PC-3 (cell line): Measurements from ENCODE around the gene DNHD1. TPM values are rescaled to one million over a fixed set of nuclear protein-coding genes. Genes with fewer than 3 reads are reported as not detected.

Experiments
- ATAC-seq: fragments of 200-7000 bp; cut with Tn5 transposase; 2 replicates; pipeline ENCODE4 v1.9.1; 2020; ENCODE audit warnings: mild to moderate bottlenecking, moderate library complexity
- BruUV-seq: library from RNA; stranded (reverse); fragments of 400-500 nt; replicated peaks from 2 replicates; lab custom pipeline; 2021; lab: Mats Ljungman, UMichigan
- CTCF ChIA-PET: fragments of 300-600 bp; sonication (Branson Sonifier 250); formaldehyde crosslinking; loops from one replicate; lab custom pipeline; 2022; ENCODE audit warnings: antibody characterized with exemption; lab: Charles Lee
- POLR2A ChIA-PET: fragments of 300-600 bp; sonication (Branson Sonifier 250); formaldehyde crosslinking; loops from one replicate; lab custom pipeline; 2022; ENCODE audit warnings: antibody characterized with exemption; ENCODE audit not compliant: unreplicated experiment; lab: Charles Lee
- DNase-seq: peaks from one replicate; pipeline ENCODE4 v3.0.0-alpha.2; 2015
- H2AFZ ChIP-seq: fragments of 300-600 bp; sonication (generic); 2 replicates; pipeline ENCODE4 v1.6.0; 2016; ENCODE audit warnings: antibody characterized with exemption, low read length
- H3F3A ChIP-seq: fragments of 300-600 bp; sonication (generic); one replicate; pipeline ENCODE4 v1.6.0; 2017; ENCODE audit warnings: antibody characterized with exemption, low read length, control low read depth, mild to moderate bottlenecking; ENCODE audit not compliant: unreplicated experiment
- H3K27ac ChIP-seq: fragments of 300-600 bp; sonication (generic); 2 replicates; pipeline ENCODE4 v1.5.1; 2016; ENCODE audit warnings: mild to moderate bottlenecking, low read length
- H3K27me3 ChIP-seq: fragments of 300-600 bp; sonication (generic); 2 replicates; pipeline ENCODE4 v1.6.1; 2016; ENCODE audit warnings: low read length, mixed read lengths
- H3K36me3 ChIP-seq: fragments of 300-600 bp; sonication (generic); 2 replicates; pipeline ENCODE4 v1.6.1; 2016; ENCODE audit warnings: low read depth, mixed run types, low read length, mixed read lengths
- H3K4me1 ChIP-seq: fragments of 300-600 bp; sonication (generic); 2 replicates; pipeline ENCODE4 v1.5.1; 2016; ENCODE audit warnings: low read length; ENCODE audit not compliant: insufficient read depth
- H3K4me2 ChIP-seq: fragments of 300-600 bp; sonication (generic); 2 replicates; pipeline ENCODE4 v1.6.0; 2016; ENCODE audit warnings: low read length
- H3K4me3 ChIP-seq: fragments of 300-600 bp; sonication (generic); 2 replicates; pipeline ENCODE4 v1.5.1; 2016; ENCODE audit warnings: mild to moderate bottlenecking, low read length, mixed read lengths
- H3K79me2 ChIP-seq: fragments of 300-600 bp; sonication (generic); 2 replicates; pipeline ENCODE4 v1.6.1; 2017; ENCODE audit warnings: low read length, mixed read lengths
- H3K9ac ChIP-seq: fragments of 300-600 bp; sonication (generic); 2 replicates; pipeline ENCODE4 v1.6.0; 2016; ENCODE audit warnings: mild to moderate bottlenecking, low read length
- H3K9me2 ChIP-seq: fragments of 300-600 bp; sonication (generic); replicated peaks from 2 replicates; pipeline ENCODE4 v1.6.1; 2016; ENCODE audit warnings: mixed run types, low read length, mixed read lengths
- H3K9me3 ChIP-seq: fragments of 300-600 bp; sonication (generic); 2 replicates; pipeline ENCODE4 v1.6.1; 2016; ENCODE audit warnings: low read length, mixed read lengths
- H4K20me1 ChIP-seq: fragments of 300-600 bp; sonication (generic); 2 replicates; pipeline ENCODE4 v1.6.1; 2016; ENCODE audit warnings: low read length, mixed read lengths
- CTCF ChIP-seq: fragments of 300-600 bp; sonication (generic); conservative IDR thresholded peaks from 2 replicates; pipeline ENCODE4 v1.5.1; 2017; ENCODE audit warnings: antibody characterized with exemption, low read depth, mild to moderate bottlenecking, low read length
- EZH2 ChIP-seq: fragments of 300-600 bp; sonication (generic); IDR thresholded peaks from one replicate; pipeline ENCODE4 v1.6.1; 2017; ENCODE audit warnings: antibody characterized with exemption, mild to moderate bottlenecking, low read length; ENCODE audit not compliant: unreplicated experiment
- EZH2phosphoT487 ChIP-seq: fragments of 300-600 bp; sonication (generic); IDR thresholded peaks from 2 replicates; pipeline ENCODE4 v1.6.1; 2018; ENCODE audit warnings: mild to moderate bottlenecking, antibody characterized with exemption, low read length, borderline replicate concordance
- intact Hi-C: fragments of 100-400 bp; cut with micrococcal nuclease; formaldehyde crosslinking; loops from 2 replicates; pipeline ENCODE4 v1.9.0; 2023
- total RNA-seq: library from RNA; depleted of rRNA; stranded (reverse); fragments of >200 nt; gene quantifications from 2 replicates; pipeline ENCODE4 v1.2.3, GENCODE V29; 2014

The DNHD1 gene
- total RNA-seq, 1 experiment from 2014 or later = 9.3 TPM

DNA sequence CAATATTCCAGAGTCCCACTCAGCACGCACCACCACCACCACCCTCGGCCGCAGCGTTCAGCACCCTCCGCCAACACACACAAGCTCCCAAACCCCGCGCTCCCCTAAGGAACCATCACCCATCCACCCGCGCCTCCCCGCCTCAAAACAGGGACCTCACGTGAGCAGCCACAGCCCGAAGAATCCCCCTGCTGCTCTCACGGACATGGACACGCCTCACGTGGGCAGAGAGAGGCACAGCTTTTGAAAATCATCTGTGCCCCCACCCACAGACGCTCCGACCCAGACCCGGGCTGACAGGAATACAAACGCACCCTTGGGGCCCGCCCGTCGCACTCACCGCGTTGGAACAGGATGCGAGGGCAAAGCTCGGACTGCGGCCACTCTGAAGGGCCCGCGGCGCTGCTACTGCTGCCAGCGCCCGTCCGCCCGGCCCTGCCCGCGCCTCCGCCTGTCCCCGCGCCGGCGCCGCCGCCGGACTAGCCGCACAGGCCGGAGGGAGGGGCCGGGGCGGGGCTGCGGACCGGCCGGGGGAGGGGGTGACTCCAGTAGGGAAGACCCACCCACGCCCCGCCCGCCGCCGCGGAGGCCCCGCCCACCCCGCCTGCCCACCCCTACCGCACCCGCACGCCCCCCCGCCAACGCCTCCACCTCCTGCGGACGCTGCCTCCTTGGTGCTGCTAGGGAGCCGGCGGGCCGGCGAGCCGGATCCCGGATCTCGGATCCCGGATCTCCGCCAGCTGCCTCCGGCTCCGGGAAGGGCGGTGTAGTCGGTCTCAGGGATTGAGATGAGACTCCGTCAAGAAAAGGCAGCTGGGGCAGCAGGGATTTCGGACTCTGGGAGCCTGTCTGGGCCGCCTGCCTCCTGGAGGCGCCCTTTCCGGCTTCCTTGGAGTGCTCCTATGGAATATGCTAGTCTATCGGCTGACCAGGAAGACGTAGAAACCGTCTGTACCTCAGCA lies 23.3 kb upstream of the DNHD1 start, which contains the start of gene TRIM3:
TSS of gene TRIM3 (minus strand) at position 491 of the 962 bp plus-strand sequence. CDS start 8,246 bp downstream, outside the sequence.
- intact Hi-C loops = loop anchor here (2.0 kb wide), 1 partner anchor 83 kb away; the partner anchor contains the start of gene SMPD1
- Histone ChIP-seq H3K9me3 (no peaks in the 10 kb centered on the region), H3K4me3 (peak within 1 kb of the TSS; percentile 95), H3K36me3 (peaks cover 7% of the 10 kb centered on the region; the same call in 1 of the 2 replicates), H3K79me2 (no peaks in the 10 kb centered on the region), H2AFZ (peak within 1 kb of the TSS; percentile 93), H4K20me1 (no peaks in the 10 kb centered on the region), H3K27me3 (no peaks in the 10 kb centered on the region), H3F3A (no peaks in the 10 kb centered on the region), H3K27ac (peak within 1 kb of the TSS; percentile 84), H3K4me1 (peaks cover 28% of the 10 kb centered on the region), H3K4me2 (peak within 1 kb of the TSS; percentile 99), H3K9me2 (no peaks in the 10 kb centered on the region), H3K9ac (peak within 1 kb of the TSS; percentile 76)
- ATAC-seq (peak; percentile 73), DNase-seq (peak; percentile 82)
- TF ChIP-seq EZH2 (no peak), CTCF (peak; percentile 49; the same call in 1 of the 2 replicates)
- ChIA-PET CTCF (interaction anchor here (1.0 to 1.6 kb wide), 4 partner anchors 30 to 94 kb away, joined by 3 to 5 read pairs (median 4); no protein-coding TSS in a partner anchor), POLR2A (interaction anchor here (0.5 to 0.6 kb wide), 2 partner anchors 270 to 423 kb away, joined by 3 to 6 read pairs; no protein-coding TSS in a partner anchor)
- no TSS peak for BruUV-seq

DNA sequence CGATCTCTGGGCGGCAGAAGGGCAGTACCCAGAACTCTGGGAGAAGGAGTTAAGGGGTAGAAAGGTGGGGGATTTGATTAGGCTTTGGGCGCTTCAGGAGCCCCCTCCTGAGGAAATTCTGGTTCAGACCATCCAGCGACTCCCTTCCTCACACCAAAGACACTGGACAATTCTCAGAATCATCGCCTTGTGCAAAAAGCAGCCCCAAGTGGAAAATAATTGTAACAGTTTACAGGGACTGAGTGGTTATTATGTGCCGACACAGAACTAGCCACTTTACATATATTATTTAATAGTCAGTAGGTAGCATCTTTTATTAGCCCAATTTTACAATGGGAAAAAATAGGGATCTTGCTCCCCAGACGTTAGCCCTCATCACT lies 22.7 kb upstream of the DNHD1 start:
- TSS peak; percentile 96 for BruUV-seq
- H3K27ac ChIP-seq = peak overlapping the region; percentile 84
- no peak for DNase-seq
- peak; percentile 1; the same call in 1 of the 2 replicates for ATAC-seq
- TF ChIP-seq CTCF = no peak
- no peak for TF ChIP-seq EZH2phosphoT487
- no peak for TF ChIP-seq EZH2
- peak overlapping the region; percentile 69 for H3K4me3 ChIP-seq
- H3K36me3 ChIP-seq = peaks cover 13% of the 10 kb centered on the region; the same call in 1 of the 2 replicates
- CTCF ChIA-PET = interaction anchor here (1.0 to 1.6 kb wide), 3 partner anchors 31 to 95 kb away, joined by 4 to 5 read pairs (median 4); no protein-coding TSS in a partner anchor
- POLR2A ChIA-PET = interaction anchor here (0.5 kb wide), 1 partner anchor 423 kb away, joined by 3 read pairs; no protein-coding TSS in a partner anchor
- H3K4me1 ChIP-seq = peaks cover 28% of the 10 kb centered on the region
- no peaks in the 10 kb centered on the region for H3K9me3 ChIP-seq
- no peaks in the 10 kb centered on the region for H3F3A ChIP-seq
- H3K4me2 ChIP-seq = peak overlapping the region; percentile 87
- peak overlapping the region; percentile 70 for H2AFZ ChIP-seq
- H3K9ac ChIP-seq = peak overlapping the region; percentile 74
- H4K20me1 ChIP-seq = no peaks in the 10 kb centered on the region
- H3K27me3 ChIP-seq = no peaks in the 10 kb centered on the region
- intact Hi-C loops = loop anchor here (2.0 kb wide), 1 partner anchor 84 kb away; the partner anchor contains the start of gene SMPD1
- no peaks in the 10 kb centered on the region for H3K9me2 ChIP-seq
- H3K79me2 ChIP-seq = peaks cover 5% of the 10 kb centered on the region
